ENCODE measurements around the gene LILRB5. TPM values are rescaled to one million over a fixed set of nuclear protein-coding genes. Genes with fewer than 3 reads are reported as not detected.
"Not testable (repeated sequence)": the region's sequence is repeated elsewhere in the genome, so short reads cannot be mapped to it uniquely, and the experiment has no call there.

LILRB5 gene
- total RNA-seq, 1 donor: not detected

DNA sequence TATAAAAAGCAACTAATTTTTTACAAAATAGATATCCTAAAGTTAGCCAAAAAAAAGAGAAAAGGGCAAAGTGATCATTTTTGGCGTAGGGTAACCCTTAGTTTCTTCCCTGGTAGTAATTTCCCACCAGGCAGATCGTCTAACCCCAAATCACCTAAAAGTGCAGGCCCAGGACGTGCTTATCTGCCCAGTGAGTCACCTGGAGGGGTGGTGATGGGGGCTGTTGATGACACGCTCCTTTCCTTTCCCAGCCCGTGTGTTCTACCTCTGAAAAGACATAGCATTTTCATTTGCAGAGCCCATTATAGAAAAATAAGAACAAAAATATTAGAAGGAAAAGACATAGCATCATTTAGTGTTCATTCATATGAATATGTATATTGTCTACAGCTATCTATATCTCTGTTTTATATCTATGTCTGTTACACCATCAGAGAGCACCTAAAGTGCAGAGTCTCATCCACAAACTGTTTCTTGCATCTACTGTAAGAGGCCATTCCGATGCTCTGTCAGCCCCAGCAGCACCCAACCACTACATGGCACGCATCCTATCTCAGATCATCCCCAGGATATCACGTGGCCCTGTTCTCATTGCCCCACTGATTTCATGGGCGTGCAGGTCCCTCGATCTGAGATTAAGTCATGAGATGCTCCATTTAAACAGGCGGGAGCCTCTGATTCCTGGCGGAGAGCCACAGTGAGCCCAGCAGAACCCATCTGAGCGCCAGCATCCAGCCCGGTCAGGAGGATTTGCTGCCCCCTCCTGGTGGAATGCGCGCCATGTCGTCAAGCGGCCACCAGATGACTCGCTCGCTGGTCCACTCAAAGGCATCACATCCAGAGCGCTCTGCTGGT lies 25.8 kb downstream of the LILRB5 start:
- DNase-seq (ENCODE audit: low read depth): peak; percentile 82
- TF ChIP-seq CTCF (IDR thresholded peaks at IDR 0.05; ENCODE audit: insufficient read depth, low read length): peak; percentile 95
- H3K4me3 ChIP-seq (ENCODE audit: low read depth, low read length): no peak overlapping the region

DNA sequence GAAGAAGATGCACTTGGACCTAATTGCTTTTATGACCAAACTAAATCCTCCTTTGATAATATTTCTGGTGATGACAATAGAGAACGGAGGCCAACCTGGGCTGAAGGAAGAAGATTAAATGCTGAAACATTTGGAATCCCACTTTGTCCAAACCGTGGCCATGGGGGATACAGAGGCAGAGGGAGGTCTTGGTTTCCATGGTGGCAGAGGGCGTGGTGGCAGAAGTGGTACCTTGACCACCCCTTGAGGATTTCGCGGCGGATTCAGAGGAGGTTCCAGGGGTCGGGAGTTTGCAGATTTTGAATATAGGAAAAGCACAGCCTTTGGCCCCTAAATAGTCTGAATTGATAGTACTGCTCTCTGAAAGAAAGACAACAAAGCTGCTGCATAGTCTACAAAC lies 27.0 kb downstream of the LILRB5 start:
- no peak for TF ChIP-seq CTCF (IDR thresholded peaks at IDR 0.05; ENCODE audit: insufficient read depth, low read length)
- no peak overlapping the region for H3K4me3 ChIP-seq (ENCODE audit: low read depth, low read length)
- no peak for DNase-seq (ENCODE audit: low read depth)

DNA sequence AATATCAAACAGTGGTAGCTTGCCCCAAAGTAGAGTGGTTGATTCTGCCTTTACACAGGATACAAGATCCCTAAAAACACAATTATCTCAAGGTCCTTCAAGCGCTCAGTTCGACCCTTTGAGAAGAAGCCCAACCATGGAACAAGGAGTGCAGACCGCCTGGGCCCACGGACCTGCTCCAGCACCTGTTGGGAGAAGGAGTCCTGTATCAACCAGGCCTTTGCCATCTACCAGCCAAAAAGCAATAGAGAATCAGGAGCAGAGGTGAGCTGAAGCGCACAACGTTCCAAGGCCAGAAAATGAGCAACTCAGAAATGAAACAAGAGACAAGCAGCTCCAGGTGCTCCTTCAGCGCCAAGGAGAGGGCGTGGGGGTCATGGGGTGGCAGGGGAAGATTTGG lies 27.9 kb downstream of the LILRB5 start:
- H3K4me3 ChIP-seq (ENCODE audit: low read depth, low read length): no peak overlapping the region
- no peak for DNase-seq (ENCODE audit: low read depth)
- TF ChIP-seq CTCF (IDR thresholded peaks at IDR 0.05; ENCODE audit: insufficient read depth, low read length): no peak

DNA sequence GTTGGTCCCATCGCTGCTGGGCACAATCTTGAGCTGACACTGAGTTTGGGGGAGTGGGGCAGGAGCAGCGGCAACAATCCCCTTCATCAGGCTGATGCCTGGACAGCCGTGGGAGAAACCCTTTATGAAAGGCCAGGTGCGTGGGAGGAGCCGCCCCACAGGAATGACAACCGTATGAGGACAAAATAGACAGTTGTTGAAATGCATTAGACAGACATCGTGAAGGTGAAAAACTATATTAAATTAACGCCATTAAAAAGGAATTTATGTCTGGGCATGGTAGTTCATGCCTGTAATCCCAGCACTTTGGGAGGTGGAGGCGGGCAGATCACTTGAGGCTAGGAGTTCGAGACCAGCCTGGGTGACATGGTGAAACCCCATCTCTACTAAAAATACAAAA lies 32.5 kb downstream of the LILRB5 start:
- not testable (repeated sequence) for DNase-seq (ENCODE audit: low read depth); H3K4me3 ChIP-seq (ENCODE audit: low read depth, low read length)

- not testable (repeated sequence) for H3K4me3 ChIP-seq (ENCODE audit: low read depth, low read length); DNase-seq (ENCODE audit: low read depth)
Observed at GRCh38 chr19:54223937-54224281, 33.2 kb downstream of the LILRB5 start.

DNA sequence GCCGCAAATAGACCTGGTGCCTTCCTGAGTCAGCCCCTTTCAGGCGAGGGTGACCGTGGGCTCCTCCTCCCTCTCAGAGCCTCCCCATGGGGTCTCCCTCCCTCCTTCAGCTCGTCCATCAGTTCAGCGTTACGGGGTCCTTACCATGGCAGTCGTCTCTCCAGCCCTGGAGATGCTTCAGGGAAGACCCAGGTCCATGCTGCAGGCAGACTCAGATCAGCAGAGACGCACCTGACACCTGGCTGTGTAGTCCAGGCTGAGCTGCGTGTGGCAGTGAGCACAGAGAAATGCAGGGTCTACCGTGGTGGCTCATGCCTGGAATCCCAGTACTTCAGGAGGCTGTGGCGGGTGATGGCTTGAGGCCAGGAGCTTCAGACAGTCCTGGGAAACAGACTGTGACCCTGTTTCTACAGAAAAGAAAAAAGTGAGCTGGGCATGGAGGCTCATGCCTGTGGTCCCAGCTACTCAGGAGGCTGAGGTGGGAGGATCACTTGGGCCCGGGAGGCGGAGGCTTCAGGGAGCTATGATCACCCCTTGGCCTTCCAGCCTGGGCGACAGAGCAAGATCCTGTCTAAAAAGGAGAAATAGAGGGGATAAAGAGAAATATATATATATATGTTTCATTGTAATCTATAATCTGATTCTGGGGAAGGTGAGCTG lies 33.7 kb downstream of the LILRB5 start:
- H3K4me3 ChIP-seq (ENCODE audit: low read depth, low read length); DNase-seq (ENCODE audit: low read depth): not testable (repeated sequence)

- not testable (repeated sequence) for H3K4me3 ChIP-seq (ENCODE audit: low read depth, low read length); DNase-seq (ENCODE audit: low read depth)
Observed at GRCh38 chr19:54222474-54223276, 34.4 kb downstream of the LILRB5 start, which contains the start of gene LILRB3. Gene LILRB3, minus strand, starts transcription at chr19:54223007. Its CDS starts 31 bp downstream, at chr19:54222976.

DNA sequence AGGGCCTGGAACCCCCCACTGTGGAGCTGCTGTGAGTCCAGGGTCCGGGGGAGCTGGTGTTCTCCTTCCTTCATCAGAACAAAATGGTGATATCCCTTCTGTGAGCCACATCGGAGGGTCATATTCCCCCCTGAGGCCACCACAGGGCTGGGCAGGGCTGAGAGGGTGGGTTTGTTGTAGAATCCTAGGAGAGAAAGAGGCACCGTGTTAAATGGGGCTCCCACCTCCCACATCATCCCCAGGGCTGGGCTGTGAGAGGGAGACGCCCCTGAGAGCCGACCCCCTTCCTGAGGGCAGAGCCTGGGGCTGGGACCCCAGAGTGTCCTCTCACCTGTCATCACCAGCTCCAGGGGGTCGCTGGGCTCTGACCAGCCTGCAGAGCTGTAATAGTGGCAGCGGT lies 35.1 kb downstream of the LILRB5 start:
- H3K4me3 ChIP-seq (ENCODE audit: low read depth, low read length); DNase-seq (ENCODE audit: low read depth): not testable (repeated sequence)

- DNase-seq (ENCODE audit: low read depth); H3K4me3 ChIP-seq (ENCODE audit: low read depth, low read length): not testable (repeated sequence)
Observed at GRCh38 chr19:54219702-54220101, 37.4 kb downstream of the LILRB5 start.

Measured in fibroblast of the aortic adventitia (primary cell).